GM19193 (cell line): ENCODE measurements around the gene SYNDIG1.

Source experiments
- POLR2A ChIP-seq: IDR thresholded peaks from 4 replicates; pipeline ENCODE4 v1.6.1; 2011; ENCODE audit not compliant: insufficient read depth, insufficient read length; ENCODE audit errors: extremely low read depth

SYNDIG1 gene

GRCh38 chr20:24460712-24461111 lies 8.7 kb upstream of the SYNDIG1 start:
- TF ChIP-seq POLR2A, result no peak

DNA sequence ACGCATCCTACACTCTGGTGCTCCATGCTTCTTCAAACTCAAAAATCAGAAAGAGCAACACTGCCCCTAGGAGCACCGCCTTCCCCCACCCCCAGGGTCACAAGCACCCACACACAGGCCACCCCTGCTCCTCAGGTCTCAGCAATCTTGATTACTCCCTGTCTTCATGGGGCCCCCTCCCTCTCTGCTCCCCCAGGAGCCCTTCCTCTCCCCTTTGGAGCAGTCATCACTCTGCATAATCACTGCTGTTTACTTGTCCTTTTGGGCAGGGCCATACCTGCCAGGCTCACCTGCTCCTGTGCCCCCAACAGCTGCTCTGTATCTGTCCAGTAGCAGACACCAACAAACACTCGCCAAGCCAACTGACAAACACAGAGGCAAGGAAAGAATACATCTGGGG lies 7.6 kb upstream of the SYNDIG1 start:
- no peak for TF ChIP-seq POLR2A

- TF ChIP-seq POLR2A, result no peak
Observed at GRCh38 chr20:24462460-24463010, 6.9 kb upstream of the SYNDIG1 start.

- no peak for TF ChIP-seq POLR2A
Observed at GRCh38 chr20:24465159-24465558, 4.3 kb upstream of the SYNDIG1 start.

- TF ChIP-seq POLR2A, result no peak
Observed at GRCh38 chr20:24465730-24466129, 3.7 kb upstream of the SYNDIG1 start.

- TF ChIP-seq POLR2A, result no peak
Observed at GRCh38 chr20:24468401-24469115, 871 bp upstream of the SYNDIG1 start.

DNA sequence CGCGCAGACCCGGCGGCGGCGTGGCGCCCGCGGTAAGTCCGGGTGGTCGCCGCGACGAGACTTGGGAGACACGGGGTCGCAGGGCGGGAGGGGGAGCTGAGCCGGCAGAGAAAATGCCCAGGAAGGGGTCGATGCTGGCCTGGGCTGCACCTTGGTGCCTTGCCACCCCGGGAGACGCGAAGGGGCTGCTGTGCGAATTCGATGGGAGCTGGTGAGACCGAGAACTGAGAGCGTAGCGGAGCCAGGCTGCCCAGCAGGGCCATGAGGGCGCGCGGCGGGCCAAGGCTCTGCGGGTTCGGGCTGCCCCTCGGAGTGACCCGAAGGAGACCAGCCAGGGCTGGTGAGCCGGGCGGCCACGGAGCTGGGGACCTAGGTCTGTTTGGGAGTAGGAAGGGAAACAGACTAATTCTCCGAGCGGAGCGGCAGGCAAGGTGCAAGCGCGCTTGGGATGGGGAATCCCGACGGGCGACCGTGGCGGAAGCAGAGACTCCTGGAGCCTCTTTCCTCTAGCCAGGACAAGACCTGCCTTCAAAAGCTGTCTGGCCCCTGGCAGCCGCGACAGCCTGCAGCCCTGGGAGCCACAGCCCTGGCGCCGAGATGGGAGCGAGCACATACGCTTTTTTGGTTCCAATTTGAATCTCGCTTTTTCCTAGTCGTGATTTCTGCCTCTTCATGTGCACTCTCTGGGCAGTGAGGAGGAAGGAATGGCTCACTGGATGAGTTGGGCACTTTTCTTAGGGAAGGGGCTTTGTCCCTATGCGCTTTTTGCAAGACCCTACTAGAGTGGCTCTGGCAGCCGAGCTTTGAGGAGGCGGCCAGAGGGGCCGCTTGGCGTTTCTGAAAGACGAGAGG lies 691 bp downstream of the SYNDIG1 start:
- TF ChIP-seq POLR2A, result no peak

GRCh38 chr20:24470746-24471582 lies 1.5 kb downstream of the SYNDIG1 start:
- no peak for TF ChIP-seq POLR2A

- no peak for TF ChIP-seq POLR2A
Observed at GRCh38 chr20:24472426-24472825, 3.0 kb downstream of the SYNDIG1 start.

DNA sequence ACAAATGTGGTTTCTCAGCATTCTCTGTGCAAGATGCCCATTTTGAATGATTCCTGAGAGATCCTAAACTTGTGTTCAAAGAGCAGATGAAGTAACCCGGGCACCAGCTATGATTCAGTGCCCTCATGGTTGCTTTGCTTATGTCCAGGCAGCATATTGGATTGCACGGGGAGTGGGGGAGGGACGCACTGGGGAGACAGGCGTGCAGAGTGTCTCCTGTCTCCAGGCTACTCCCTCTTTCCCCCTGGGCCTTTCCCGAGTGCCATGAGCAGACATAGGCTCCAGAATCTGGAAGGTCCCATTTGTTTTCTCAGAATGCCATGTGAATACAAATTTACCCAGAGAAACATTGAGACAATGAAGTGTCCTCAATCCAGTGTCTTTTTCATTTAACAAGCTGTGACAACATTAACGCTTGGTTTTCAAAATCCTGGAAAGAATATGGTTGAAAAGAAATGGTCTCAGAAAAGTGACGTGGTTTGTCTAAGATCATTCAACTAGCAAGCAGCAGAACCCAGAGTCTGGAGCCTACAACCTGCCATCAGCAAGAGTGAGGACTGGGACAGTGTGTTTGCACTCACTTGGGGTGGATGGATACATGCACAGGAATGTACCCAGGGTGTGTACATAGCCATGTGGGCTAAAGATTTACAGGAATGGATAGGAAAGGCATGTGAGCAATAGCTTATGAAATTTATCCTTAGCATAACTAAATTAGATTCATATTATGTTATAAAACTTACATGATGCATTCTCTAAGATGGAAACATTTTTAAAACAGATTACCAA lies 4.2 kb downstream of the SYNDIG1 start:
- TF ChIP-seq POLR2A, result no peak

DNA sequence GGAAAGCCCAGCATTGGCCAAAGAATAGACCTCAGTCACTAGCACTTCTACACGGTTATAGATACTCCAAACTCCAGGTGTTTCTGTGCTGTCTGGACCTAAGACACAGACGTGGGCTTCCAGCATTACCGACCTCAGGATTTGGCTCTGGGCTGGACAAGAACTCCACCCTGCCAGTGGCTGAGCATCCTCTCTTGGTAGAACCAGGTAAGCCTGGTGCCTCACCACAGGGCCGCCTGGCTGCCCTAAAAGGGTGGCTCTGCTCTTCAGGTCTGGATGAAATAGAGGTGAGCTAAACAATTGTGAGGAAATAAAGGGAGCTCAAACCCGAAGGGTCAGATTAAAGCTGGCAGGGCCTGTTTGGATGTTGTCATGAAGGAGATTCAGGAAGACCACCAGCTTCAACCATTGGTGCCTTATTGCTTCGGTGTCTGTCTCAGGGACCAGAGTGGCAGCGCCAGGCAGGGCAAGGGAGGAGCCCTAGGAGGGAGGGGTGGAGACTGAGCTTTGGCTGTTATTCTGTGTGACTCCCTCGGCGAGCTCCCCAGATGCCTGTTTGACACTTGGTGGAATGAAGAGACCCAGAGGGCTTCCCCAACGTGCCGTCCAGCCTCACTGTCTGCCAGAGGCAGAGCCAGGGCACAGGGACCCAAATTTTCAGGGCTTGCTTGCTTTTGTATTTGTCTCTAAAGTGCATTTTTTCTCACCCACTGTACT lies 8.6 kb downstream of the SYNDIG1 start:
- no peak for TF ChIP-seq POLR2A

GRCh38 chr20:24478584-24478983 lies 9.2 kb downstream of the SYNDIG1 start:
- TF ChIP-seq POLR2A, result no peak

DNA sequence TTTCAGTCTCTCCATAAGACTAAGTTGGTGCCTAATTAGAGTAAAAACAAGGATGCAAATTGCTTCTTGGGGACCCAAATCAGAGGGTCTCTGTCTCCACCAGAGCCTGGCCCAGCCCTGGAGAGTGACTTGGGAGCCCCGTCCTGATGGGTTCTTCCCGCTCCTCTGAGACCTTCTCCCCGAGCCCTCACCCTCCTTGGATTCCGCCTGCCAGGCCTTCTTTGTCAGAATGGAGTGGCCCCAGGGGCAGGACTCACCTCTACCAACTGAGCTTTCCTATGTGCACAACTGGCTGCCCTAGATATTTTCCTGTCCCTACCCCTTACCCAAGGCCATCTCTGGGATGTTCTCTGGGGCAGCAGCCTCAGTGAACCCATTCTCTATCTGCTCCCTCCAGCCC lies 9.7 kb downstream of the SYNDIG1 start:
- TF ChIP-seq POLR2A, result no peak

DNA sequence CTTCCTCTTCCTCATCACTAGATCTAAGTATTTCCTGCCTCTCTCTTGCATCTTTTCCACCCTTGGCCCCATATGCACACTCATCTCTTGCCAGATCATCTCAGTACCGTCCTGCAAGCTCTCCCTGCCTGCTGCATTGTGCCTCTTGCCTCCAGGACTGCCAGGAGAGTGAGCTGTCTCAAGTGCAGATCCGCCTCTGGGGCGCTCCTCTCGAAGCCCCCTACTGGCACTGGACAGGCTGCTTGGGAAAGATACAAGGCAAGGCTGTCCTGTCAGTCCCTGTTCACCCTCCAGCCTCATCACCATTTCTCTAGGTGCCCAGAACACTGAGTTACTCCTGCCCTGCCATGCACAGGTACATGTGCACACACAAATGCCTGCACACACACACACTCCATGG lies 10.2 kb downstream of the SYNDIG1 start:
- no peak for TF ChIP-seq POLR2A

- no peak for TF ChIP-seq POLR2A
Observed at GRCh38 chr20:24480509-24480908, 11.1 kb downstream of the SYNDIG1 start.
